ENCODE data around the gene BTAF1. TPM values are rescaled to one million over a fixed set of nuclear protein-coding genes. Genes with fewer than 3 reads are reported as not detected.

BTAF1 gene
- total and polyA plus RNA-seq, 10 of the 15 experiments (the other 5 are each of a cell fraction or from before 2014, with no cell fraction given) = 11.8 to 157 (median 55.5) TPM

- BruUV-seq (replicated peaks) = no TSS peak
- ATAC-seq (no peak), FAIRE-seq (no peak), DNase-seq (ENCODE audit: low read depth, low spot score) (no peak)
- intact Hi-C loops (cut with micrococcal nuclease; ENCODE audit: unreplicated experiment) (no loop called here), in situ Hi-C loops (cut with MboI) (no loop called here)
- H3K4me3 ChIP-seq = no peak overlapping the region
- ChIA-PET POLR2A (no interaction called here), CTCF (interaction anchor here (1.1 kb wide), 2 partner anchors 10 to 15 kb away, joined by 3 to 5 read pairs; no protein-coding TSS in a partner anchor), SMC1A (ENCODE audit: uncharacterized antibody, unreplicated experiment) (interaction anchor here (1.0 to 1.4 kb wide), 4 partner anchors 10 to 49 kb away, joined by 3 read pairs; no protein-coding TSS in a partner anchor), RAD21 (ENCODE audit: unreplicated experiment) (no interaction called here)
- no peak overlapping the region for H3K27ac ChIP-seq (ENCODE audit: control insufficient read depth, insufficient read depth)
- TF ChIP-seq BHLHE40 (IDR thresholded peaks at IDR 0.05; ENCODE audit: borderline replicate concordance in 1 of 2, low read depth in 2 of 2, low read length in 1 of 2) = no peak
- TF ChIP-seq HSF1 (IDR thresholded peaks at IDR 0.05; ENCODE audit: low read depth, low read length) = no peak
- TF ChIP-seq E2F4 (IDR thresholded peaks at IDR 0.05; ENCODE audit: low read depth, low read length) = no peak
- TF ChIP-seq SMC3 (IDR thresholded peaks at IDR 0.05; ENCODE audit: borderline replicate concordance, low read length) = no peak
- TF ChIP-seq USF2 (IDR thresholded peaks at IDR 0.05; ENCODE audit: borderline replicate concordance, low read depth, low read length) = no peak
- TF ChIP-seq KLF5 (IDR thresholded peaks at IDR 0.05; ENCODE audit: partially characterized antibody) = no peak
- no peak for TF ChIP-seq NBN (IDR thresholded peaks at IDR 0.05)
- no peak for TF ChIP-seq IKZF1 (conservative IDR thresholded peaks at IDR 0.05)
- no peak for TF ChIP-seq SPI1 (IDR thresholded peaks at IDR 0.05; ENCODE audit: borderline replicate concordance, insufficient read depth, low read depth, low read length)
- no peak for TF ChIP-seq RAD21 (IDR thresholded peaks at IDR 0.05; ENCODE audit: insufficient read depth, low read depth, low read length)
- no peak overlapping the region for H3K4me2 ChIP-seq (ENCODE audit: control insufficient read depth, insufficient read depth)
- H4K20me1 ChIP-seq (ENCODE audit: control insufficient read depth, insufficient read depth) = no peaks in the 10 kb centered on the region
- H3K79me2 ChIP-seq (ENCODE audit: control insufficient read depth, insufficient read depth, low read length) = no peaks in the 10 kb centered on the region
- no peaks in the 10 kb centered on the region for H3K9me3 ChIP-seq (replicated peaks; ENCODE audit: control insufficient read depth, insufficient read depth, low read length)
- no peak overlapping the region for H3K9ac ChIP-seq (ENCODE audit: control insufficient read depth, insufficient read depth, low read length)
- peaks cover 6% of the 10 kb centered on the region for H3K4me1 ChIP-seq (ENCODE audit: control insufficient read depth, insufficient read depth, low read length)
- H2AFZ ChIP-seq (ENCODE audit: control insufficient read depth, low read depth, low read length) = no peak overlapping the region
- H3K36me3 ChIP-seq (ENCODE audit: control insufficient read depth in 2 of 2, insufficient read depth in 2 of 2, low read length in 1 of 2) = peaks cover 3 to 22% of the 10 kb centered on the region in 2 experiments
- no peaks in the 10 kb centered on the region for H3K27me3 ChIP-seq (replicated peaks in 1 of 2; ENCODE audit: control insufficient read depth in 2 of 2, insufficient read depth in 2 of 2, low read length in 1 of 2)
- 100% methylated on average over 1 of the region's 1 CpG for WGBS (ENCODE audit: insufficient coverage, insufficient replicate concordance, low lambda C conversion rate, missing lambda C conversion rate)
These were observed 55.0 kb downstream of the BTAF1 start for GRCh38 chr10:91978585-91978984.

All from GM12878 (cell line).